Hepatocyte (in vitro differentiated cells): Measurements from ENCODE around the gene CDCA7L. TPM values are rescaled to one million over a fixed set of nuclear protein-coding genes. Genes with fewer than 3 reads are reported as not detected.

Experiments
- DNase-seq: peaks from one replicate; pipeline ENCODE4 v3.0.0-alpha.2; 2016; ENCODE audit warnings: low spot score
- H2AFZ ChIP-seq: fragments of 200-600 bp; sonication (generic); 2 replicates; pipeline ENCODE4 v1.6.0; 2016; ENCODE audit warnings: antibody characterized with exemption, mild to moderate bottlenecking
- H3K27ac ChIP-seq: fragments of 200-600 bp; sonication (generic); 2 replicates; pipeline ENCODE4 v1.5.1; 2016; ENCODE audit warnings: mild to moderate bottlenecking
- H3K27me3 ChIP-seq: fragments of 200-600 bp; sonication (generic); 2 replicates; pipeline ENCODE4 v1.6.1; 2016
- H3K36me3 ChIP-seq: fragments of 200-600 bp; sonication (generic); replicated peaks from 2 replicates; pipeline ENCODE4 v1.5.1; 2016; ENCODE audit warnings: low read depth; ENCODE audit not compliant: insufficient read depth
- H3K4me1 ChIP-seq: fragments of 200-600 bp; sonication (generic); 2 replicates; pipeline ENCODE4 v1.5.1; 2016; ENCODE audit warnings: mild to moderate bottlenecking, moderate library complexity; ENCODE audit not compliant: insufficient read depth
- H3K4me2 ChIP-seq: fragments of 200-600 bp; sonication (generic); 2 replicates; pipeline ENCODE4 v1.6.0; 2016
- H3K4me3 ChIP-seq: fragments of 200-600 bp; sonication (generic); 2 replicates; pipeline ENCODE4 v1.5.1; 2016; ENCODE audit warnings: mild to moderate bottlenecking
- H3K79me2 ChIP-seq: fragments of 200-600 bp; sonication (generic); 2 replicates; pipeline ENCODE4 v1.6.0; 2017; ENCODE audit warnings: mild to moderate bottlenecking
- H3K9me2 ChIP-seq: fragments of 200-600 bp; sonication (generic); replicated peaks from 2 replicates; pipeline ENCODE4 v1.6.0; 2017; ENCODE audit warnings: mild to moderate bottlenecking; ENCODE audit not compliant: insufficient read depth
- H3K9me3 ChIP-seq: fragments of 200-600 bp; sonication (generic); 2 replicates; pipeline ENCODE4 v1.5.1; 2016; ENCODE audit warnings: low read depth, mild to moderate bottlenecking
- H4K20me1 ChIP-seq: fragments of 200-600 bp; sonication (generic); 2 replicates; pipeline ENCODE4 v1.6.0; 2016; ENCODE audit warnings: mild to moderate bottlenecking; ENCODE audit not compliant: insufficient read depth, poor library complexity, severe bottlenecking
- EZH2 ChIP-seq: fragments of 200-600 bp; sonication (generic); IDR thresholded peaks from 2 replicates; pipeline ENCODE4 v1.6.1; 2016; ENCODE audit warnings: antibody characterized with exemption, mild to moderate bottlenecking, borderline replicate concordance
- EZH2phosphoT487 ChIP-seq: fragments of 200-600 bp; sonication (generic); IDR thresholded peaks from one replicate; pipeline ENCODE4 v1.6.1; 2018; ENCODE audit warnings: antibody characterized with exemption, mild to moderate bottlenecking, low read depth, moderate library complexity; ENCODE audit not compliant: unreplicated experiment, severe bottlenecking
- WGBS: methylation state at CpG from one replicate; pipeline ENCODE4 v1.1.6; 2016; ENCODE audit warnings: low lambda C conversion rate; ENCODE audit errors: missing lambda C conversion rate; 5-methylcytosine and 5-hydroxymethylcytosine counted together
- polyA plus RNA-seq: library from polyadenylated mRNA; unstranded; fragments of >200 nt; fragmentation: Nextera tagmentation; extraction: Ambion mirVana; gene quantifications from 2 replicates; pipeline ENCODE4 v1.2.1, GENCODE V29; 2016
- total RNA-seq: library from RNA; depleted of rRNA; stranded (reverse); fragments of >200 nt; gene quantifications from 2 replicates; pipeline ENCODE4 v1.2.3, GENCODE V29; 2014
- TF ChIP-seq, protein P1 (sequence below): fragments of 200-600 bp; sonication (generic); IDR thresholded peaks from 2 replicates; pipeline ENCODE4 v1.5.1; 2016; ENCODE audit warnings: antibody characterized with exemption, mild to moderate bottlenecking; ENCODE audit not compliant: poor library complexity

The CDCA7L gene
- total and polyA plus RNA-seq, 2 experiments from 2014 or later: 4.5 to 13.0 TPM

DNA sequence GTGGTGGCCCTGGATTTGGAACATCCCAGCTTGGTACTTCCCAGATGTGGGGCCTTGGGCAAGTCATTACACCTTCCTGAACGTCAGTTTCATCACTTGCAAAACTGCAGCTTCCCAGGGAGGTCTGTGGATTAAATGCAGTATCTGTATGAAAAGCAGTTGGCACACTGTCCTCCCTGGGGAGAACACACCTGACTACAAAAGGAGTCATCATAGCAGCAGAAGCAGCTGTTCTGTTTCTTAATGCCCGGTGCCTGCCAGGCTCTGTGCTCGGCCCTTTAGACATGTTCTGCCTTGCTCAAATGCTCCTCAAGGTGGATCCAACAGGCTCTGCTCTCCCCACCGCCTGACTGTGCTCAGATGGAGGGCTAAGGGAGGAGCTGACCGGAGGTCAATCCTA, 31.0 kb downstream of the CDCA7L start:
- Histone ChIP-seq H3K9me2 (no peaks in the 10 kb centered on the region), H4K20me1 (no peaks in the 10 kb centered on the region), H2AFZ (no peak overlapping the region), H3K4me1 (peaks cover 3% of the 10 kb centered on the region), H3K4me3 (no peak overlapping the region), H3K36me3 (no peaks in the 10 kb centered on the region), H3K27ac (no peak overlapping the region), H3K9me3 (no peaks in the 10 kb centered on the region), H3K4me2 (no peak overlapping the region), H3K79me2 (no peaks in the 10 kb centered on the region), H3K27me3 (no peaks in the 10 kb centered on the region)
- 89% methylated on average over 5 of the region's 5 CpGs for WGBS
- TF ChIP-seq EZH2phosphoT487 (no peak), EZH2 (no peak)
- TF ChIP-seq, protein P1, sequence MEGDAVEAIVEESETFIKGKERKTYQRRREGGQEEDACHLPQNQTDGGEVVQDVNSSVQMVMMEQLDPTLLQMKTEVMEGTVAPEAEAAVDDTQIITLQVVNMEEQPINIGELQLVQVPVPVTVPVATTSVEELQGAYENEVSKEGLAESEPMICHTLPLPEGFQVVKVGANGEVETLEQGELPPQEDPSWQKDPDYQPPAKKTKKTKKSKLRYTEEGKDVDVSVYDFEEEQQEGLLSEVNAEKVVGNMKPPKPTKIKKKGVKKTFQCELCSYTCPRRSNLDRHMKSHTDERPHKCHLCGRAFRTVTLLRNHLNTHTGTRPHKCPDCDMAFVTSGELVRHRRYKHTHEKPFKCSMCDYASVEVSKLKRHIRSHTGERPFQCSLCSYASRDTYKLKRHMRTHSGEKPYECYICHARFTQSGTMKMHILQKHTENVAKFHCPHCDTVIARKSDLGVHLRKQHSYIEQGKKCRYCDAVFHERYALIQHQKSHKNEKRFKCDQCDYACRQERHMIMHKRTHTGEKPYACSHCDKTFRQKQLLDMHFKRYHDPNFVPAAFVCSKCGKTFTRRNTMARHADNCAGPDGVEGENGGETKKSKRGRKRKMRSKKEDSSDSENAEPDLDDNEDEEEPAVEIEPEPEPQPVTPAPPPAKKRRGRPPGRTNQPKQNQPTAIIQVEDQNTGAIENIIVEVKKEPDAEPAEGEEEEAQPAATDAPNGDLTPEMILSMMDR: no peak
- DNase-seq: no peak

DNA sequence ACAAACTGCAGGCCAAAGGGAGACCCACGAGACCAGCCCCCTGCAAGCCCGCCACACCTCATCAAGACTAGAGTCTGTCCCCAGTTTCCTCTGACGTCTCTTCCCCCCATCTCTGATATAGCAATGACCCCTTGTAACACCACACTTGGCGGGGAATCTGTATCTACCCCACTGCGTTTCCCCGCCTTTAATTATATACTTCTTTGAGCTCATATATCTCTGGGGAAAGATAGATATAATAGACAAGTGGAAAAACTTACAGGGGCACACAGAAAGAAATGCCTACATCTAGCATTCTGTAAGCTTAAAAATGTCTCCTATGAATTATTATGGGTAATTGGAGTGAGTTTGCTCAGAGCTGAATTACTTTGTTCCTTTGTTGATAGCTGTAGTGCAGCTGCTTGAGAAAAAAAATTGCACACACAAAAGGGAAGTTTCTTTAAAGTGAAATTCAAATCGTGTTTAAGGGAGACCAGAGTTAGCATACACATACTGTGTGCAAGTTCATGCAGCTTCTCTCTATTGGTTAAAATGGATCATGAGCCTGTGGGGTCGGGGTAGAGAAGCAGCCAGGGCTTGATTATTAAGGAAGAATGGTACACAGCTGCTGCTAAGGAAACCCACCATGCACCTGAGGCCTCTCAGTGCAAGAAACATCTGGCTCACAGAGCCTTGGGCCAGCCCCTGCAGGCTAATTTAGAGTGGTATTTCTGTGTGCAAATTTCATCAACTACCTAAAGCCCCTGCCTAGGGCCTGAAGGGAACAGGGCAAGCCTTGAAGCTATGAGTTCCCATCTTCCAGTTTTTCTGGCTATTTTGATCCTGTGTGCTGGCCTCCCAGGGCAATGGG, 32.5 kb downstream of the CDCA7L start:
- Histone ChIP-seq H3K4me2 (no peak overlapping the region), H3K4me1 (peaks cover 3% of the 10 kb centered on the region), H3K4me3 (no peak overlapping the region), H3K27me3 (no peaks in the 10 kb centered on the region), H3K79me2 (no peaks in the 10 kb centered on the region), H3K9me2 (no peaks in the 10 kb centered on the region), H4K20me1 (no peaks in the 10 kb centered on the region), H3K27ac (no peak overlapping the region), H3K9me3 (no peaks in the 10 kb centered on the region), H3K36me3 (no peaks in the 10 kb centered on the region), H2AFZ (no peak overlapping the region)
- DNase-seq: no peak
- TF ChIP-seq EZH2phosphoT487: no peak
- TF ChIP-seq, protein P1: no peak
- TF ChIP-seq EZH2: no peak
- WGBS: 86% methylated on average over 8 of the region's 8 CpGs

DNA sequence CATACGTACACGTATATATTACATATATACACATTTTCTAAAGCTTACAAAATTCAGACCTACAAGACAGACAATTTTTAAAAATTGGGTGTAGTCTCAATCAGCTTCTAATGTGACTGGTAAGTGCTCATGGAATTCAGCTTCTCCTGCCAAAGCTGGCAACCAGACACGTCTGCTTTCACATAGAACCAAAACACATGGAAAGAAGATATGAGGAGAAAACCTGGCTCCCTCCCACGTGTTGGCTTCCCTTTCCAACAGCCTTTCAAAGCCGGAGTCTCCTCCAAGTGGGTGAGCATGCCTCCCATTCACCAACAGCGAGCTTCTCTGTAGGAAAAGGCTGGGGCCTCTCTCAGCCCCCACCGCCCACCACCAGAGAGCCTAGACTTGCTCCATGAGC, 33.4 kb downstream of the CDCA7L start:
- no peak for DNase-seq
- Histone ChIP-seq H3K4me1 (peaks cover 3% of the 10 kb centered on the region), H4K20me1 (no peaks in the 10 kb centered on the region), H3K27me3 (no peaks in the 10 kb centered on the region), H3K4me3 (no peak overlapping the region), H2AFZ (no peak overlapping the region), H3K79me2 (no peaks in the 10 kb centered on the region), H3K9me3 (no peaks in the 10 kb centered on the region), H3K4me2 (no peak overlapping the region), H3K9me2 (no peaks in the 10 kb centered on the region), H3K27ac (peak overlapping the region; percentile 53), H3K36me3 (no peaks in the 10 kb centered on the region)
- 82% methylated on average over 7 of the region's 7 CpGs for WGBS
- TF ChIP-seq, protein P1: no peak
- TF ChIP-seq EZH2 (no peak), EZH2phosphoT487 (no peak)
